Measurements from ENCODE around the gene CC2D1B. TPM values are rescaled to one million over a fixed set of nuclear protein-coding genes. Genes with fewer than 3 reads are reported as not detected.

Gene CC2D1B
- total RNA-seq, 3 donors from 2014 or later, result 38.0 to 43.6 (median 40.4) TPM

DNA sequence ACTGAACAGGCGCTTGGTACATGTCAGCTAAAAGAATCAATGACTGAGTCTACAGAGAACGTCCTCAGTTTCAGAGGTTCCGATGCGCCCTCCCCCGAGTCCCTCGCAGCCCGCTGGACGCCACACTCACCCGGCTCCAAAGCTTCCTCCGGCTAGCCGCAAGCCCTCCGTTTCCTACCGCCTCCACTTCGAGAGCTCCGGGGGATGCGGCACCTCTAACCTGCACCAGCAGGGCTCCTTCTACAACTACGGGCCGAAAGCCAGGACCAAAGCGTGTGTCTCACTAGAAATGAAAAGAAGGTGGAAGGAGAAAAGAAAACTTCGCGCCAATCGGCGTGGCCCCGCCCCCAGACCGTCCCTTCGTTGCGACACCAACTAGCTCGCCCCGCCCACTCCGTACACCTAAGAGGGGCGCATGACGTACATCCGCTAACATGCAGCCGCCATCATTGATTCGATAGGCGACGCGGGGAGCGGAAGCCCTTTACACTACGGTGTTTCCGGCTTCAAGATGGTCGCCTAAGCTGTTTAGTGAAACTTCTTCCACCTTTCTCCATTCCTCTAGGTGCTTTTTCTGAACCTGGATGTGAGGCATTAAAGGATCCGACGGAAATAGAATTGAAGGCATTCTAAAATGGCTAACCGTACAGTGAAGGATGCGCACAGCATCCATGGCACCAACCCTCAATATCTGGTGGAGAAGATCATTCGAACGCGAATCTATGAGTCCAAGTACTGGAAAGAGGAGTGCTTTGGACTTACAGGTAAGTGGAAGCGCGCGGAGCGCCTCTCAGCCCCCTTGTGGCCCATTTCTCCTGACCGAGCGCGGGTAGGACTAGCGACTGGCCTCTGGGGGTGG is 38.3 kb upstream of the CC2D1B start, which contains the start of the genes ORC1 and PRPF38A:
TSS of gene ORC1 (minus strand) at position 308 of the 859 bp plus-strand sequence. CDS start 2,200 bp downstream, outside the sequence.
TSS of gene PRPF38A (plus strand) at position 487 of the 859 bp plus-strand sequence. CDS start at position 635, 148 bp downstream.
- ATAC-seq (peak; percentile 97), DNase-seq (peak; percentile 98 to 100 (median 98))
- Histone ChIP-seq H3K4me1 (ENCODE audit: low read depth) (peaks cover 16% of the 10 kb centered on the region), H3K36me3 (ENCODE audit: low read depth) (no peaks in the 10 kb centered on the region), H3K9me3 (no peaks in the 10 kb centered on the region), H3K4me3 (peak within 1 kb of the TSS; percentile 68)
- intact Hi-C loops (cut with DNase I, micrococcal nuclease), result no loop called here
- TF ChIP-seq, protein P1, sequence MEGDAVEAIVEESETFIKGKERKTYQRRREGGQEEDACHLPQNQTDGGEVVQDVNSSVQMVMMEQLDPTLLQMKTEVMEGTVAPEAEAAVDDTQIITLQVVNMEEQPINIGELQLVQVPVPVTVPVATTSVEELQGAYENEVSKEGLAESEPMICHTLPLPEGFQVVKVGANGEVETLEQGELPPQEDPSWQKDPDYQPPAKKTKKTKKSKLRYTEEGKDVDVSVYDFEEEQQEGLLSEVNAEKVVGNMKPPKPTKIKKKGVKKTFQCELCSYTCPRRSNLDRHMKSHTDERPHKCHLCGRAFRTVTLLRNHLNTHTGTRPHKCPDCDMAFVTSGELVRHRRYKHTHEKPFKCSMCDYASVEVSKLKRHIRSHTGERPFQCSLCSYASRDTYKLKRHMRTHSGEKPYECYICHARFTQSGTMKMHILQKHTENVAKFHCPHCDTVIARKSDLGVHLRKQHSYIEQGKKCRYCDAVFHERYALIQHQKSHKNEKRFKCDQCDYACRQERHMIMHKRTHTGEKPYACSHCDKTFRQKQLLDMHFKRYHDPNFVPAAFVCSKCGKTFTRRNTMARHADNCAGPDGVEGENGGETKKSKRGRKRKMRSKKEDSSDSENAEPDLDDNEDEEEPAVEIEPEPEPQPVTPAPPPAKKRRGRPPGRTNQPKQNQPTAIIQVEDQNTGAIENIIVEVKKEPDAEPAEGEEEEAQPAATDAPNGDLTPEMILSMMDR (IDR thresholded peaks at IDR 0.05), result no peak

DNA sequence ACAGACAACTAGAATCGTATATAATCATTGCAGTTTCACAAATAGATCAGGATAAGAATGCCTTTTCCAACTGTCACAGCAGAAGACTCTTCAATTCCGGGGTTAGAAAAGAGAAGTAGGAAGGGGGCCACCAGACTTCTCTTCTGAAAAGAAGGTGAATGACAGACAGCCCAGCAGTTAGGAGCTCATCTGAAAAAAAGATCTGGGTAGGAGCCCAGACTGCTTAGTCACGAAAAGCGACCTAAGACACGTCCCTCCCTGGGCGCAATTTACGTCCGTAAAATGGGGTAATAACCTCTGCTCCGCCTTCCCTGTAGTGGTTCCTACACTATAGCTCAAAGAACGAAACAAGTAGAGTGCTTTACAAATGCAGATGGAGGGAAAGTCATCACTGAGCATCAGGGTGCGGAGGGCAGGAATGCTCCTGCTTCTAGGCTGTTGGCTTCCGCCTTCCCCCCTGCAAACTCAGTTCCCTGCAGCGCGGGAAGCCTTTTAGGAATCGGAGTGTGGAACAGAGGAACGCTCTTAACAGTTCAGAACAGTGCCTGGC is 37.6 kb upstream of the CC2D1B start:
- Histone ChIP-seq H3K36me3 (ENCODE audit: low read depth) (no peaks in the 10 kb centered on the region), H3K4me3 (peak overlapping the region; percentile 68), H3K4me1 (ENCODE audit: low read depth) (peaks cover 16% of the 10 kb centered on the region), H3K9me3 (no peaks in the 10 kb centered on the region)
- intact Hi-C loops (cut with DNase I, micrococcal nuclease), result no loop called here
- ATAC-seq, result peak; percentile 75
- TF ChIP-seq, protein P1 (IDR thresholded peaks at IDR 0.05), result no peak
- DNase-seq, result peak in 1 of 3 donors; percentile 46

DNA sequence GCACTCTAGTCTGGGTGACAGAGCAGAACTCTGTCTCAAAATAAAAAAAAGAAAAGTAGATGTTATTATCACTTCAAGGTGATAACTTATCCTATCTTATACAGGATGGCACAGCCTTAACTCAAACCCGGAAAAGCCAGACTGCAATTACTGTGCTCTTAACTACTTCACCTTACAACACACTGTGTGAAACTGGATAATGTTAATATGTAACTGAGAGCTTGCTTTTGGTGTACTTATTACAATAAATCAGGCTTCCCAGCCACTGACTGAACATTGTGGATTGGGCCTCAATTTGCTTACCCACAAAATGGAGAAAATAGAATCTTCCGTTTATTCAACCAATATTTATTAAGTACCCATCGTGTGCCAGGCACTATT is 36.8 kb upstream of the CC2D1B start:
- Histone ChIP-seq H3K9me3 (no peaks in the 10 kb centered on the region), H3K36me3 (ENCODE audit: low read depth) (no peaks in the 10 kb centered on the region), H3K4me3 (no peak overlapping the region), H3K4me1 (ENCODE audit: low read depth) (peaks cover 16% of the 10 kb centered on the region)
- intact Hi-C loops (cut with DNase I, micrococcal nuclease), result no loop called here
- ATAC-seq (peak; percentile 66), DNase-seq (peak in 1 of 3 donors; percentile 30)
- TF ChIP-seq, protein P1 (IDR thresholded peaks at IDR 0.05), result no peak

- no peaks in the 10 kb centered on the region for H3K9me3 ChIP-seq
- H3K4me1 ChIP-seq (ENCODE audit: low read depth), result peaks cover 6% of the 10 kb centered on the region
- intact Hi-C loops (cut with DNase I, micrococcal nuclease), result no loop called here
- no peaks in the 10 kb centered on the region for H3K36me3 ChIP-seq (ENCODE audit: low read depth)
- ATAC-seq (no peak), DNase-seq (no peak)
- no peak overlapping the region for H3K4me3 ChIP-seq
- TF ChIP-seq, protein P1 (IDR thresholded peaks at IDR 0.05), result no peak
Observed at GRCh38 chr1:52400131-52400530, 34.1 kb upstream of the CC2D1B start.

DNA sequence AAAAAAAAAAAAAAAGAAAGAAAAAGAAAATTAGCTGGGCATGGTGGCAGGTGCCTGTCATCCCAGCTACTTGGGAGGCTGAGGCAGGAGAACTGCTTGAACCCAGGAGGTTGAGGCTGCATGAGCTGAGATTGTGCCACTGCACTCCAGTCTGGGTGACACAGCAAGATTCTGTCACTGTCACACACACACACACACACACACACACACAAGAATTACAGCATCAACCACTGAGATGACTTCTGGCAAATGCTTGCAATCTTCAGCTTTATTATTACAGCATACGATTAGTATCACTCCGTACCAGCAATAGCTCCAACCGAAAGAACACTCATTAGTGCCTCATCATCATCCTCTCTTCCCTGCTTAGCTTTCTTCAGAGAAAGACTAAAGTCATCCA is 33.6 kb upstream of the CC2D1B start:
- Histone ChIP-seq H3K9me3 (no peaks in the 10 kb centered on the region), H3K4me1 (ENCODE audit: low read depth) (peaks cover 6% of the 10 kb centered on the region), H3K4me3 (no peak overlapping the region), H3K36me3 (ENCODE audit: low read depth) (no peaks in the 10 kb centered on the region)
- DNase-seq, result no peak
- intact Hi-C loops (cut with DNase I, micrococcal nuclease), result no loop called here
- ATAC-seq, result no peak
- TF ChIP-seq, protein P1 (IDR thresholded peaks at IDR 0.05), result no peak

All from mucosa of descending colon (tissue), 3 donors.